ENCODE data around the gene THBS2.
"Not testable (repeated sequence)": the region's sequence is repeated elsewhere in the genome, so short reads cannot be mapped to it uniquely, and the experiment has no call there.

The THBS2 gene

DNA sequence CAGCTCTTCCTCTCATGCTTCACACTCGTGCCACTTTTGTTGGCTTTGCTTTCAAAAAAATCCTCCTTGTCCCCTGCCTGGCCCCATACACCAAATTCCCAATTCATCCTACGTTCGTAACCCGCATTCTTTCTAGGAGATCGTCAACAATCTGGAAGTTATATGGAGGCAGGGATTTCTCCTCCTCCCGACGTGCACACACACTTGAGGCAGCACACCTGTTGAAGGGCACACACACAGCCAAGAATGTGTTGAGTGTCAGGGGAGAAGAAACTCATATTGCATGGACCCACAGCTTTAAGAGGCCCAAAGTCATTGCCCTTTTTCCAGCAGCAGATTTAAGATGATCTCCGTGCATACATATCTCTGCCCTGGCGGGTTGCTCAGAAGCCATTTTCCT, 28.9 kb downstream of the THBS2 start:
- Histone ChIP-seq H3K9ac (ENCODE audit: low read depth in 1 of 2, low read length in 2 of 2) (no peak overlapping the region), H3K36me3 (ENCODE audit: control insufficient read depth in 2 of 2, insufficient read depth in 2 of 2, low read length in 2 of 2) (no peaks in the 10 kb centered on the region), H3K27me3 (ENCODE audit: control insufficient read depth in 2 of 2, insufficient read depth in 2 of 2, low read length in 2 of 2) (no peaks in the 10 kb centered on the region), H3K9me3 (ENCODE audit: control insufficient read depth in 2 of 2, low read length in 2 of 2) (no peaks in the 10 kb centered on the region), H3K4me3 (ENCODE audit: low read length in 2 of 2) (no peak overlapping the region), H3K27ac (ENCODE audit: low read depth in 2 of 2, low read length in 2 of 2) (no peak overlapping the region), H3K4me1 (ENCODE audit: control insufficient read depth in 2 of 2, insufficient read depth in 2 of 2, low read length in 2 of 2) (no peaks in the 10 kb centered on the region)

DNA sequence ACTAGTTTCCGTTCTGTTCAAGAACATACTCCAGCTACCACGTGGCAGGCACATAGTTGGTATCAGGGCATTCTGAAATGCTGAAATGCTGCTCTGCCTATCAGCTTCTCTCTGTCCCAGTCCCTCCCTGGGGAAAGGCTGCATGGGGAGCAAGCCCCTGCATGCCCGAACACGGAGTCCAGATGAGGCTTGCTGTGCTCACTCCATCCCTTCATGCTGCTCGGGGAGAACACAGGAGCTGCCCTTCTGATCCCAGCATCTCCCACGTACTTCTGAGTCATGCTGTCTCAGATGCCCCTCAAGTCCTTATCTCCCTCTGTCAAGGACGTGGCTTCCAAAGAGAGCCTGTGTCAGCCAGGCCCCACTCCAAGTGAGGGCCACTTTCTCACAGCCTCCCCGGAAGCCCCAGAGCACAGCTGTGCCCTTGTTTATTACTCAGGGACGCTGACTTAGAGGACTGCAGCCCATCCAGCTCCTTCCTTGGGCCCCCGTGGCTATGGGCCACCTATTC, 29.4 kb downstream of the THBS2 start:
- Histone ChIP-seq H3K9ac (ENCODE audit: low read depth in 1 of 2, low read length in 2 of 2) (no peak overlapping the region), H3K27ac (ENCODE audit: low read depth in 2 of 2, low read length in 2 of 2) (no peak overlapping the region), H3K4me1 (ENCODE audit: control insufficient read depth in 2 of 2, insufficient read depth in 2 of 2, low read length in 2 of 2) (no peaks in the 10 kb centered on the region), H3K36me3 (ENCODE audit: control insufficient read depth in 2 of 2, insufficient read depth in 2 of 2, low read length in 2 of 2) (no peaks in the 10 kb centered on the region), H3K27me3 (ENCODE audit: control insufficient read depth in 2 of 2, insufficient read depth in 2 of 2, low read length in 2 of 2) (no peaks in the 10 kb centered on the region), H3K9me3 (ENCODE audit: control insufficient read depth in 2 of 2, low read length in 2 of 2) (no peaks in the 10 kb centered on the region), H3K4me3 (ENCODE audit: low read length in 2 of 2) (no peak overlapping the region)

- H3K4me1 ChIP-seq (ENCODE audit: control insufficient read depth in 2 of 2, insufficient read depth in 2 of 2, low read length in 2 of 2) = no peaks in the 10 kb centered on the region
- H3K9ac ChIP-seq (ENCODE audit: low read depth in 1 of 2, low read length in 2 of 2) = no peak overlapping the region
- no peaks in the 10 kb centered on the region for H3K27me3 ChIP-seq (ENCODE audit: control insufficient read depth in 2 of 2, insufficient read depth in 2 of 2, low read length in 2 of 2)
- H3K4me3 ChIP-seq (ENCODE audit: low read length in 2 of 2) = no peak overlapping the region
- no peak overlapping the region for H3K27ac ChIP-seq (ENCODE audit: low read depth in 2 of 2, low read length in 2 of 2)
- H3K36me3 ChIP-seq (ENCODE audit: control insufficient read depth in 2 of 2, insufficient read depth in 2 of 2, low read length in 2 of 2) = no peaks in the 10 kb centered on the region
- no peaks in the 10 kb centered on the region for H3K9me3 ChIP-seq (ENCODE audit: control insufficient read depth in 2 of 2, low read length in 2 of 2)
Measured at GRCh38 chr6:169223006-169223405, 30.6 kb downstream of the THBS2 start.

GRCh38 chr6:169222126-169222525, 31.5 kb downstream of the THBS2 start:
- Histone ChIP-seq H3K4me3 (ENCODE audit: low read length in 2 of 2) (no peak overlapping the region), H3K36me3 (ENCODE audit: control insufficient read depth in 2 of 2, insufficient read depth in 2 of 2, low read length in 2 of 2) (no peaks in the 10 kb centered on the region), H3K27me3 (ENCODE audit: control insufficient read depth in 2 of 2, insufficient read depth in 2 of 2, low read length in 2 of 2) (no peaks in the 10 kb centered on the region), H3K9me3 (ENCODE audit: control insufficient read depth in 2 of 2, low read length in 2 of 2) (no peaks in the 10 kb centered on the region), H3K27ac (ENCODE audit: low read depth in 2 of 2, low read length in 2 of 2) (no peak overlapping the region), H3K4me1 (ENCODE audit: control insufficient read depth in 2 of 2, insufficient read depth in 2 of 2, low read length in 2 of 2) (no peaks in the 10 kb centered on the region), H3K9ac (ENCODE audit: low read depth in 1 of 2, low read length in 2 of 2) (no peak overlapping the region)

DNA sequence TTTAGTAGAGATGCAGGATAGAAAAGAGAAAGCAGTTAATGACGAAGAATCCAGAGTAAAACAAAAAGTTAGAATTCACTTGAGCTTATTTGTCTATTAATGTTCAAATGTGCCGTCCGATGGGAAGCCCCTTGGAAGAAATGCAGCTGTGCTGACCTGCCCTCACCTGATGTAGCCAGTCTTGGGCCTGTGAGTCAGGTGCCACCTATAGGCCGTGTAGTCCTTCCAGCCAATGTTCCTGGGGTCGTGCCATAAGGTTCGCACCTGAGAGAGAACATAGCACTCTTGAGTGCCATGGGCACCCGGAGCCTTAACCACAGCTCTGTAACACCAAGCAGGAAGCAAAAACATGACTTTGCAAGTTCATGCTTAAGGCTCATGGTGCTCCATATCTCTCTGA, 32.4 kb downstream of the THBS2 start:
- no peak overlapping the region for H3K9ac ChIP-seq (ENCODE audit: low read depth in 1 of 2, low read length in 2 of 2)
- no peaks in the 10 kb centered on the region for H3K9me3 ChIP-seq (ENCODE audit: control insufficient read depth in 2 of 2, low read length in 2 of 2)
- H3K4me3 ChIP-seq (ENCODE audit: low read length in 2 of 2) = no peak overlapping the region
- H3K27ac ChIP-seq (ENCODE audit: low read depth in 2 of 2, low read length in 2 of 2) = no peak overlapping the region
- no peaks in the 10 kb centered on the region for H3K4me1 ChIP-seq (ENCODE audit: control insufficient read depth in 2 of 2, insufficient read depth in 2 of 2, low read length in 2 of 2)
- no peaks in the 10 kb centered on the region for H3K36me3 ChIP-seq (ENCODE audit: control insufficient read depth in 2 of 2, insufficient read depth in 2 of 2, low read length in 2 of 2)
- H3K27me3 ChIP-seq (ENCODE audit: control insufficient read depth in 2 of 2, insufficient read depth in 2 of 2, low read length in 2 of 2) = no peaks in the 10 kb centered on the region

DNA sequence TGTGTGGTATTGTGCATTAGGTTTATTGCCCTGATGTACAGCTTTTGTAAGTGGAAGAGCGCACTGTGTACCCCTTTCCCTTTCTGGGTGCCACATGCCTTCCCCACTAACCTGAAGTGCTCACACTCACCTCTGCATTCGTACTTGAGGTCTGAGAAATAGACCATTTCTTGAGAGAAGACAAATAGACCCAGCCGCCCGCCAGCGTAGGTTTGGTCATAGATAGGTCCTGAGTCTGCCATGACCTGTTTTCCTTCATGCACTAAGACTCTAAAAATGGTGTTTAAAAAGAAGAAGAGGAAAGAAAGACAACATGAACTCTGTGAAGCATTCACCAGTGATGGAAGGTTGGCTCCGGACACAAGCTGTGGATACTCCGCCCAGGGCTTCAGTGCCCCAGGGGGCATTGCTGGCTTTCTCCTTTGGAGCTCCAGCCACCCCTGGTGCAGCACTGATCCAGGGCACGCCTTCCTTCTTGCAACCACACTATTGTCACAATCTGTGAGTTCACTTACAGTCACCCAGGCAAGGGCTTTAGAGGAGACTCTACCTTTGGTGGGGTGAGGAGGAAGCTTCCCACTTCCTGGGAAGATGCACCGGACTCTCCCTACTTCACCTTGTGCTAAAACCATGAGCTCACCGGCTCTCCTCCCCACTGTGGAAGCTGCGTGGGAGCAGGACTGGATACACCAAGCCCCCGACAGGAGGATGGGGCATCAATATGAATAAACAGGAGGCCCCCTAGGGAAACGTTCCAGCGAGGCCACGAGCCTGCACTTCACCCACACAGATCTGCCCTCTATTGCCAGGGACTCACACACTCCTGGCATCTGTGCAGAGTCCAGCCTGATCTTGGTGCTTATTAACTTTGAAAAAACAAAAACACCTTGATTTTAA, 33.3 kb downstream of the THBS2 start:
- Histone ChIP-seq H3K4me1 (ENCODE audit: control insufficient read depth in 2 of 2, insufficient read depth in 2 of 2, low read length in 2 of 2) (no peaks in the 10 kb centered on the region), H3K27ac (ENCODE audit: low read depth in 2 of 2, low read length in 2 of 2) (no peak overlapping the region), H3K36me3 (ENCODE audit: control insufficient read depth in 2 of 2, insufficient read depth in 2 of 2, low read length in 2 of 2) (no peaks in the 10 kb centered on the region), H3K4me3 (ENCODE audit: low read length in 2 of 2) (no peak overlapping the region), H3K9me3 (ENCODE audit: control insufficient read depth in 2 of 2, low read length in 2 of 2) (no peaks in the 10 kb centered on the region), H3K9ac (ENCODE audit: low read depth in 1 of 2, low read length in 2 of 2) (no peak overlapping the region), H3K27me3 (ENCODE audit: control insufficient read depth in 2 of 2, insufficient read depth in 2 of 2, low read length in 2 of 2) (no peaks in the 10 kb centered on the region)

DNA sequence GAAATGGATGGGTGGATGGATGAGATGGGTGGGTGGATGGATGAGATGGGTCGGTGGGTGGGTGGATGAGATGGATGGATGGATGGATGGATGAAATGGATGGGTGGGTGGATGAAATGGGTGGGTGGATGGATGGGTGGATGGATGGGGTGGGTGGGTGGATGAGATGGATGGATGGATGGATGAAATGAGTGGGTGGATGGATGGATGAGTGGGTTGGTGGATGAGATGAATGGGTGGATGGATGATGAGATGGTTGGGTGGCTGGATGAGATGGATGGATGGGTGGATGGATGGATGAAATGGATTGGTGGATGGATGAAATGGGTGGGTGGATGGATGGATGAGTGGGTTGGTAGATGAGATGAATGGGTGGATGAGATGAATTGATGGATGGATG, 35.7 kb downstream of the THBS2 start:
- Histone ChIP-seq H3K9me3 (ENCODE audit: control insufficient read depth in 2 of 2, low read length in 2 of 2) (no peaks in the 10 kb centered on the region), H3K27ac (ENCODE audit: low read depth in 2 of 2, low read length in 2 of 2) (no peak overlapping the region), H3K36me3 (ENCODE audit: control insufficient read depth in 2 of 2, insufficient read depth in 2 of 2, low read length in 2 of 2) (no peaks in the 10 kb centered on the region), H3K4me1 (ENCODE audit: control insufficient read depth in 2 of 2, insufficient read depth in 2 of 2, low read length in 2 of 2) (peaks cover 9% of the 10 kb centered on the region in 2 donors), H3K27me3 (ENCODE audit: control insufficient read depth in 2 of 2, insufficient read depth in 2 of 2, low read length in 2 of 2) (no peaks in the 10 kb centered on the region), H3K9ac (ENCODE audit: low read depth in 1 of 2, low read length in 2 of 2) (no peak overlapping the region), H3K4me3 (ENCODE audit: low read length in 2 of 2) (no peak overlapping the region)

- H3K4me3 ChIP-seq (ENCODE audit: low read length in 2 of 2) = no peak overlapping the region
- peaks cover 9% of the 10 kb centered on the region in 2 donors for H3K4me1 ChIP-seq (ENCODE audit: control insufficient read depth in 2 of 2, insufficient read depth in 2 of 2, low read length in 2 of 2)
- no peak overlapping the region for H3K27ac ChIP-seq (ENCODE audit: low read depth in 2 of 2, low read length in 2 of 2)
- no peaks in the 10 kb centered on the region for H3K36me3 ChIP-seq (ENCODE audit: control insufficient read depth in 2 of 2, insufficient read depth in 2 of 2, low read length in 2 of 2)
- H3K9ac ChIP-seq (ENCODE audit: low read depth in 1 of 2, low read length in 2 of 2) = no peak overlapping the region
- no peaks in the 10 kb centered on the region for H3K27me3 ChIP-seq (ENCODE audit: control insufficient read depth in 2 of 2, insufficient read depth in 2 of 2, low read length in 2 of 2)
- no peaks in the 10 kb centered on the region for H3K9me3 ChIP-seq (ENCODE audit: control insufficient read depth in 2 of 2, low read length in 2 of 2)
Measured at GRCh38 chr6:169216830-169217229, 36.8 kb downstream of the THBS2 start.

DNA sequence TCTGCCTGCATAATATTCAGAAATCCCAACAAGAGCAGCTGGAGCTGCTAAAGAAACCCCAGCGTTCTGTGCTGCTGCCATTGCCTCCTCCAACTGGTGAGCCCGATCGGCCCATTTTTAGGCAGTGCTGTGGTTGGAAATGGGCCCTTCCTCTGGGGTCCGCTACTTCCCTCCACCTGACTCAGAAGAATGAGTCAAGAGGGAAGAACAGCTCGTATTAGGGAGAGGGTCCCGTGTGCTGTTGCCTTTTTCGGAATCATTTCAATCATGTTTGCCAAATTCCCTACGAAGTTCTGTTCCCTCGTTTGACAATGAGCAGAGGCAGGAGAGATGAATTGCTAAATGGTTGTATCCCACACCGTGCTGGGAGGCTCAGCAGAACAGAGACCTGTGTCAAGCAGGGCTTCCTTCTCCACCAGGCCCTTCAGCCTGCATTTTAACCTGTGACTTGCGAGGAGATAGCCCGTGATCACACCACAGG, 38.4 kb downstream of the THBS2 start:
- peaks cover 9% of the 10 kb centered on the region in 2 donors for H3K4me1 ChIP-seq (ENCODE audit: control insufficient read depth in 2 of 2, insufficient read depth in 2 of 2, low read length in 2 of 2)
- H3K4me3 ChIP-seq (ENCODE audit: low read length in 2 of 2) = no peak overlapping the region
- no peaks in the 10 kb centered on the region for H3K9me3 ChIP-seq (ENCODE audit: control insufficient read depth in 2 of 2, low read length in 2 of 2)
- H3K27me3 ChIP-seq (ENCODE audit: control insufficient read depth in 2 of 2, insufficient read depth in 2 of 2, low read length in 2 of 2) = no peaks in the 10 kb centered on the region
- peak overlapping the region; percentile 71 to 83 for H3K27ac ChIP-seq (ENCODE audit: low read depth in 2 of 2, low read length in 2 of 2)
- H3K9ac ChIP-seq (ENCODE audit: low read depth in 1 of 2, low read length in 2 of 2) = peak overlapping the region in 1 of 2 donors; percentile 15
- no peaks in the 10 kb centered on the region for H3K36me3 ChIP-seq (ENCODE audit: control insufficient read depth in 2 of 2, insufficient read depth in 2 of 2, low read length in 2 of 2)

- not testable (repeated sequence) for H3K9me3 ChIP-seq (ENCODE audit: control insufficient read depth in 2 of 2, low read length in 2 of 2); H3K4me3 ChIP-seq (ENCODE audit: low read length in 2 of 2); H3K4me1 ChIP-seq (ENCODE audit: control insufficient read depth in 2 of 2, insufficient read depth in 2 of 2, low read length in 2 of 2); H3K27me3 ChIP-seq (ENCODE audit: control insufficient read depth in 2 of 2, insufficient read depth in 2 of 2, low read length in 2 of 2); H3K36me3 ChIP-seq (ENCODE audit: control insufficient read depth in 2 of 2, insufficient read depth in 2 of 2, low read length in 2 of 2)
- Histone ChIP-seq H3K9ac (ENCODE audit: low read depth in 1 of 2, low read length in 2 of 2) (peak overlapping the region in 1 of 2 donors; percentile 15), H3K27ac (ENCODE audit: low read depth in 2 of 2, low read length in 2 of 2) (peak overlapping the region; percentile 71 to 83)
Measured at GRCh38 chr6:169214789-169215188, 38.9 kb downstream of the THBS2 start.

All from mucosa of rectum (tissue), 2 donors.